Muscle of leg (tissue), 11 donors: ENCODE results near the gene SLC29A2. TPM values are rescaled to one million over a fixed set of nuclear protein-coding genes. Genes with fewer than 3 reads are reported as not detected.
"Not testable (repeated sequence)": the region's sequence is repeated elsewhere in the genome, so short reads cannot be mapped to it uniquely, and the experiment has no call there.

ENCODE experiments used
- DNase-seq: peaks from one replicate; pipeline ENCODE4 v3.0.0; 2013
- H3K27ac ChIP-seq: one replicate; pipeline ENCODE4 v1.5.1; 2013; ENCODE audit warnings: mild to moderate bottlenecking, low read length, control low read depth
- H3K27me3 ChIP-seq: one replicate; pipeline ENCODE4 v1.6.1; 2013; ENCODE audit warnings: low read length; ENCODE audit not compliant: control insufficient read depth, insufficient read depth
- H3K36me3 ChIP-seq: one replicate; pipeline ENCODE4 v1.6.1; 2013; ENCODE audit warnings: low read length; ENCODE audit not compliant: control insufficient read depth, insufficient read depth
- H3K4me1 ChIP-seq: one replicate; pipeline ENCODE4 v1.6.1; 2013; ENCODE audit warnings: low read length; ENCODE audit not compliant: control insufficient read depth, insufficient read depth
- H3K4me3 ChIP-seq: one replicate; pipeline ENCODE4 v1.5.1; 2013; ENCODE audit warnings: low read length, control low read depth
- H3K9me3 ChIP-seq: replicated peaks from 2 replicates; pipeline ENCODE4 v1.6.1; 2013; ENCODE audit warnings: low read depth, low read length; ENCODE audit not compliant: control insufficient read depth
- WGBS: methylation state at CpG from one replicate; pipeline ENCODE4 v1.1.5; 2013; ENCODE audit warnings: missing lambda C conversion rate; ENCODE audit not compliant: insufficient coverage; 5-methylcytosine and 5-hydroxymethylcytosine counted together
- polyA plus RNA-seq, 8 donors: library from polyadenylated mRNA; unstranded; fragments of 120-200 nt; gene quantifications; one replicate each; pipeline versions ENCODE4 v1.2.1 to v1.2.3, GENCODE V29; 2013; ENCODE audit warnings: inconsistent platforms in 1 of 8, low replicate concordance in 1 of 8; ENCODE audit not compliant: insufficient read length in 8 of 8, insufficient read depth in 1 of 8
- total RNA-seq: library from RNA; stranded (reverse); fragments of 120-200 nt; gene quantifications from one replicate; pipeline ENCODE4 v1.2.4, GENCODE V29; 2013

SLC29A2 gene
- total and polyA plus RNA-seq, 9 donors, result 10.1 to 35.4 (median 27.5) TPM

DNA sequence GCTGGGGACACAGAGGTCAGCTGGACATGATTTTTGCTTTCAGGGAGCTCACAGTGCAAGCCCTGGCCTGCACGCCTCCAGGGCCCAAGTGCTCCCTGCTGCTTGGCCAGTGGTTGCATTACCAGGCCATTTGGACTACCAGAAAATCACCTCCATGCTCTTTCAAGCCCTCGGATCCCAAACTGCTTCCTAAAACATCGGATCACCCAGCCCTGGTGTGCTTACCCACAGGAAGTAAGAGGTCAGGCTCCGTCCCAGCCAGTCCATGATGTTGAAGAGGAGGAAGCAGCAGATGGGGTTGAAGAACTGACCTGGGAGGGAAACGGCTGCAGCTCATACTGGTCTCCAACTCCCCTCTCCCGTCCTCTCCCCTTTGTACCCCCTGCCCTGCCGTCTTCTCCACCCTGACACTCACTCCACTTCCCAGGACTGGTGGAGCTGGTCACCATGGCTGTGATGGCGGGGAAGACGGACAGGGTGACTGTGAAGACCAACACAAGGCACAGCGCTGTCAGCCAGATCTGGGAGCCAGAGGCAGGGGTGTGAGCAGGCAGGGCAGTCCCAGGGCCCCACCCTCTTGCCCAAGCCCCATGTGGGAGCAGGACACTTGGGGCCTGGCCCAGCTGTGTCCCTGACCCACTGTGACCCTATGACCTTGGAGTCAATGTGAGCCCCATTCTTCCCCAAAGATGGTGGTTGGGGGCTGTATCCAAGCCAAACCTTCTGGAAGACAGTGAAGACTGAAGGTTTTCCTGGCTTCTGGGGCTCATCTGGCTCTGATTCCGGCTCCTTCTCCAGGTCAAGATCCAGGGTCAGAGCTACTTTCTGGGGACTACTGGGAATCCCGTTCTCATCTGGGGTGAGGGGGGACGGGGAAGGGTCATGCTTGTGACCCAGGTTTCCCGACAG is 5.6 kb downstream of the SLC29A2 start:
- WGBS, result 80% methylated on average over 10 of the region's 14 CpGs
- H3K27me3 ChIP-seq, result peaks cover 3% of the 10 kb centered on the region
- H3K27ac ChIP-seq, result no peak overlapping the region
- no peak for DNase-seq
- H3K9me3 ChIP-seq, result no peaks in the 10 kb centered on the region
- H3K4me1 ChIP-seq, result peaks cover 28% of the 10 kb centered on the region
- H3K36me3 ChIP-seq, result peaks cover 44% of the 10 kb centered on the region
- no peak overlapping the region for H3K4me3 ChIP-seq

DNA sequence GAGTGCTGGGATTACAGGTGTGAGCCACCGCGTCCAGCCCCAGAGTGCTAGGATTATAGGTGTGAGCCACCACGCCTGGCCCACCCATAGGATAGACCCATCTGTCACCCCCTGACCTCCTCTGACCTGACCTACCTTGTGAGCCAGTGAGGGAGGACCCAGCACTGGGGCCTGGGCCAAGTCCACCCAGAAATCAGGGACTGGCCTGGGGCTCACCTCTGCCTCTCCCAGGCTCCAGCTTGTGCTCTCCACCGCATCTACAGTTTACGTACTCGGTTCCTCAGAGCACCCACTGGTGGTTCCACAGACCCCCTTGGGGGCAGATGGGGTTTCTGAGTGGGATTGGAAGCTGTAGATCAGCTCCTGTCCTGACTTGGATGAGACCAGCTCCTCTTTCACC is 6.4 kb downstream of the SLC29A2 start:
- H3K9me3 ChIP-seq, result no peaks in the 10 kb centered on the region
- no peak overlapping the region for H3K4me3 ChIP-seq
- no peak for DNase-seq
- peaks cover 22% of the 10 kb centered on the region for H3K4me1 ChIP-seq
- WGBS, result 100% methylated on average over 1 of the region's 6 CpGs
- peaks cover 44% of the 10 kb centered on the region for H3K36me3 ChIP-seq
- H3K27me3 ChIP-seq, result no peaks in the 10 kb centered on the region
- no peak overlapping the region for H3K27ac ChIP-seq

DNA sequence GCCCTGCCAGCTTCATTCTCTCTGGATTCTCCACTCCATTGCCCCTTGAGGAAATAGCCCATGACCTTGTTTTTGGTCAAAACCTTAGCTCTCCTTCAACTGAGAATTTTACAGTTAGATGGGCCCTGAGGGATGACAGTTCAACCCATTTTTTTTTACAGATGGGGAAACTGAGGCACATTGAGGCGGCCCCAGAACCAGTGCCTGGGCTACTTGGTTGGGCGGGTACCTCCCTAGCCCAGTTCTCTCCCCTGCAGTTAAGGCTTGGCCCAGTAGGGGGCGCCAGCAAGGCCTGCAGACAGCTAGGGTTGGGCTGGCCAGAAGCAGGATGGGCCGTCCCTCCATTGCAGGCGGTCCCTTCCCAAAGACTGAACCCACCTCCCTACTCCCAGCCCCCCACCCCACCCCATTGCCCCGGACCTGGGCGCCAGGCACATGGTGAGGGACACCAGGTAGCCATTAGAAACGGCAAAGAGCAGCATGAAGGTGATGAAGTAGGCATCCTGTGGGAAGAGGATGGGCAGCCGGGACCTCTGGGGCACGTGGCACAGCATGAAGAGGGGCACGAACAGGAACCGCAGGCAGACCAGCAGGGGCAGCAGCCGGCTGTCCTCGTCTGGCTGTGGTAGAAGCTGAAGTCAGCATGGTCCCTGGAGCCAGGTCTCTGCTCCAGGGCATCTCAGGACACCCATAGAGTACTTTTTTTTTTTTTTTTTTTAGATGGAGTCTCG is 7.6 kb downstream of the SLC29A2 start:
- DNase-seq, result no peak
- H3K27me3 ChIP-seq, result no peaks in the 10 kb centered on the region
- peaks cover 44% of the 10 kb centered on the region for H3K36me3 ChIP-seq
- WGBS, result 69% methylated on average over 9 of the region's 15 CpGs
- no peak overlapping the region for H3K4me3 ChIP-seq
- H3K27ac ChIP-seq, result no peak overlapping the region
- H3K9me3 ChIP-seq, result no peaks in the 10 kb centered on the region
- H3K4me1 ChIP-seq, result peaks cover 10% of the 10 kb centered on the region

DNA sequence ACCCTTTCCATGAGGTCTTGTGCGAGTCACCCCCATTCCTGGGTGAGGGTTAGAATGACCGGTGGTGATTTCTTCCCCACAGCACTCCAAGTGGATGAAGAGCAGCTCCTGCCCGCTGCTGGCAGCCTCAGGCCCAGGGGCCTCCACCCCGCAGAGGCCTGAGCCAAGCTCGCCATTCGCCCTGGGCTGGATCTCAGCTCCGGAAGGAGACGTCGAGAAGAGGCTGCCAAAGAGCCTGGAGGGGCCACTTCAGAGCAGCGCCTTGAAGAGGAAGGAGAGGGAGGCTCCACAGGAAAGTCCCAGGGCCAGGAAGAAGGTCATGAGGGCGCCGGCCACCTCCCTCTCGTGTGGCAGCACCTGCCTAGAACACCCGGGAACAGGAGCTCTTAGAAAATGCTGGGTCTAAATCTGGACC is 8.4 kb downstream of the SLC29A2 start:
- no peak overlapping the region for H3K27ac ChIP-seq
- WGBS, result 76% methylated on average over 14 of the region's 14 CpGs
- H3K9me3 ChIP-seq, result no peaks in the 10 kb centered on the region
- DNase-seq, result no peak
- H3K36me3 ChIP-seq, result peaks cover 36% of the 10 kb centered on the region
- H3K4me1 ChIP-seq, result peaks cover 2% of the 10 kb centered on the region
- no peaks in the 10 kb centered on the region for H3K27me3 ChIP-seq
- H3K4me3 ChIP-seq, result no peak overlapping the region

DNA sequence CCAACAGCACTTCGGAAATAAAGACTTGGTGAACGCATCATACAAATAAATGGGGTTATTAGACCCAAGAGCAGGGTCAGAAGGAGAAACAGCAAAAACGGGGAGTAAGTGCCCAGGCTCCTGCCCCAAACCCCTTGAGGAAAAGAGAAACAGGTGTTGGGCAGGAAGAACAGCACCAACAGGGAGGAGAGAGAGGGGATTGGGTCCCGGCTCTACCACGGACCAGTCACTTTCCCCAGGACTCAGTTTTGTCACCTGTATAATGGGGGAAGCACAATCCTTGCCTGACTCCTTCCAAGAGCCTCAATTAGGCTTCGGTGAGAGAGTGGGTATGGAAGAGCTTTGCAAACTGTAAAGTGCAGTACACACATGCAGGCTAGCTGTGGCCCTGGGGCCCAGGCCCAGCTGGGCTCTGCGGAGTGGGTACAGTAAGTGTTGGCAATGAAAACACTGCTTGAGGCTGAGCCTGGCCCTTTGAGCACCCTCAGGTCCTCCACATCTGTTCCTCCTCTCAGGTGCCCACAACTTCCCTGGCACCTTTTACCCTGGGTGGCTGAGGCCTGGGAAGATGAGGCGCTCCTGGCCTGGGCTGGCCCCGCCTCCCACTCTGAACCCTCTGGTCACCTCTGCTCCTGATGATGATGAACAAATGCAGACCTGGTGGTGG is 8.9 kb downstream of the SLC29A2 start:
- H3K27me3 ChIP-seq, result no peaks in the 10 kb centered on the region
- H3K4me3 ChIP-seq, result no peak overlapping the region
- no peak overlapping the region for H3K27ac ChIP-seq
- H3K36me3 ChIP-seq, result peaks cover 31% of the 10 kb centered on the region
- no peaks in the 10 kb centered on the region for H3K9me3 ChIP-seq
- 72% methylated on average over 6 of the region's 9 CpGs for WGBS
- no peak for DNase-seq
- no peaks in the 10 kb centered on the region for H3K4me1 ChIP-seq

DNA sequence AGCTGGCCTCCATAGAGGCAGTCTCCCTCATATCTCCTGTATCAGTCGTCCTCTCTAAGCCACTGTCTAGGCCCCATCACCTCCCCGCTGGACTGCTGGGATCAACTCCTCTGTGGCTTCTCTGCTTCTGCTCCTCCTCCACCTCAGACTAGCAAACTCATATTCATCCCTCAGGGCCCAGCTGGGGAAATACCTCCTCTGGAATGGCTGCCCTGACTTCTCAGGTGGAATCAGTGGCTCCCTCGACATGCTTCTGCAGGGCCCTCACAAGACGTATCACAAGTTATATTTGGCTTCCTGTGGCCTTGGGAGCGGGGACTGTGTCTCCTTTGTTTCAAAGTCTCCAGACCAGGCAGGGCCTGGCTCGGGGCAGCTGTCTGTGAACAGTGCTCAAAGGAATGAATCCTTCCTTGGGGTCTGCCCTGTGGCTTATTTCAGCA is 10.0 kb downstream of the SLC29A2 start:
- no peaks in the 10 kb centered on the region for H3K27me3 ChIP-seq
- WGBS, result 75% methylated on average over 6 of the region's 6 CpGs
- no peak for DNase-seq
- peaks cover 23% of the 10 kb centered on the region for H3K36me3 ChIP-seq
- H3K27ac ChIP-seq, result no peak overlapping the region
- no peaks in the 10 kb centered on the region for H3K4me1 ChIP-seq
- H3K9me3 ChIP-seq, result no peaks in the 10 kb centered on the region
- no peak overlapping the region for H3K4me3 ChIP-seq

DNA sequence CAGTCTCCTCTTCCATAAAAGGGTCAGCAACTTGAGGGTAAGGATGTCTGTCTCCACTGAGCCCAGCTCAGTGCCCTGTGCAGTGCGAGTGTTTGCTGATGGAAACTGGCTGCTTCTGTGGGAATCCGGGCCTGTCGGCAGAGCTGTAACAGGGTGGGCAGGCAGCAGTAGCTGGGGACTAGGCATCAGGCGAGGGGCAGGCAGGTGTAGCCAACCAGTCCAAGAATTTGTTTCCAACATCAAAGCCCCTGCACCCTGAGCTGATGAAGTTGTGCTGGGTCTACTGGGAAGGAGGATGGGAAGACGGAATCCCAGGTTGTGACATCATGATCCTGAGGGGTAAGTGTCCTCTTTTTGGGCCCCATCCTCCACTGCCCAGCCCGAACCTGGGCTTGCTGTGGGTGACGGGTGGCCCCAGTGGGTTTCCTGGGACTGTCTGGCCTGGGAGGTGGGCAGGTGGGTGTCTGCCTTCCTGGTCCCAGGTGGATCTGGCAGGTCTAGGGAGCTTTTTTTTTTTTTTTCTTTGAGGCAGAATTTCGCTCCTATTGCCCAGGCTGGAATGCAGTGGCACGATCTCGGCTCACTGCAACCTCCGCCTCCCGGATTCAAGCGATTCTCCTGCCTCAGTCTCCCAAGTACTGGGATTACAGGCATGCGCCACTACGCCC is 11.0 kb downstream of the SLC29A2 start:
- no peak overlapping the region for H3K4me3 ChIP-seq
- DNase-seq, result no peak
- 88% methylated on average over 5 of the region's 15 CpGs for WGBS
- H3K27me3 ChIP-seq, result no peaks in the 10 kb centered on the region
- no peaks in the 10 kb centered on the region for H3K9me3 ChIP-seq
- H3K4me1 ChIP-seq, result no peaks in the 10 kb centered on the region
- H3K27ac ChIP-seq, result no peak overlapping the region
- H3K36me3 ChIP-seq, result peaks cover 19% of the 10 kb centered on the region

DNA sequence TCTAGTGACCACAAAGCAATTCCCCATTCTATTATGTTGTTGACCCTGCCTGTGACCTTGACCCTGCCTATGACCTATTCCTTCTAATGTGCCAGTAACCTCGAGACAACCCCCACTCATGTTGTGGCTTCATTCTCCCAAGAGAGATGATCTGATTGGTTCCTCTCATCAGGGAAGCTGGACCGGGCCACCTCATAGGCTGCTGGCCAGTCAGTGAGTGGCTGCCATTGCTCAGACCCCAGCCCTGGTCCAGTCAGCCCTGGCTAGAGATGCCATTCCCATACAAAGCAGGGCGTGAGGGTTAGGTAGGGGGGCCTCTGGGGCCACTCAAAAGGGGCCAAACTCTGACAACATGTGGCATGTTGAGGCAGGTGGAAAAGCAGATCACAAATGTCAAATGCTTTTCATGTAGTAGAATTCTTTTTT is 11.9 kb downstream of the SLC29A2 start:
- H3K4me3 ChIP-seq, result no peak overlapping the region
- H3K9me3 ChIP-seq, result no peaks in the 10 kb centered on the region
- no peak for DNase-seq
- no peaks in the 10 kb centered on the region for H3K4me1 ChIP-seq
- WGBS, result 30% methylated on average over 2 of the region's 3 CpGs
- no peak overlapping the region for H3K27ac ChIP-seq
- peaks cover 15% of the 10 kb centered on the region for H3K36me3 ChIP-seq
- no peaks in the 10 kb centered on the region for H3K27me3 ChIP-seq

DNA sequence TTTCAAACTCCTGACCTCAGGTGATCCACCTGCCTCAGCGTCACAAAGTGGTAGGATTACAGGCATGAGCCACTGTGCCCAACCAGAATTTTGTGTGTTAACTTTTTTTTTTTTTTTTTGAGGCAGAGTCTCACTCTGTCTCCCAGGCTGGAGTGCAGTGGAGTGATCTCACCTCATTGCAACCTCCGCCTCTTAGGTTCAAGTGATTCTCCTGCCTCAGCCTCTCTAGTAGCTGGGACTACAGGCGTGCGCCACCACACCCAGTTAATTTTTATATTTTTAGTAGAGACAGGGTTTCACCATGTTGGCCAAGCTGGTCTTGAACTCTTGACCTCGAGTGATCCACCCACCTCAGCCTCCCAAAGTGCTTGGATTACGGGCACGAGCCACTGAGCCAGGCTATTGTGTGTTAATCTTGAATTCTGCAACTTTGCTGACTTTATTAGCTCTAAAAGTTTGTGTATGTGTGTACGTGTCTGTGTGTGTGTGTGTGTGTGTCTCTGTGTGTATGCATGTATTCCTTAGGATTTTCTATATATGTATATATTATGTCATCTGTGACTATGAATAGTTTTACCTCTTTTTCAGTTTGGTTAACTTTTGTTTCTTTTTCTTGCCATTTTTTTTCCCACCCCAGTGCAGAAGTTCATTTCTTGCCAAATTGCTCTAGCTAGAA is 20.9 kb downstream of the SLC29A2 start:
- H3K4me3 ChIP-seq, H3K9me3 ChIP-seq, H3K36me3 ChIP-seq, H3K27me3 ChIP-seq, H3K27ac ChIP-seq, DNase-seq: not testable (repeated sequence)
- H3K4me1 ChIP-seq, result peaks cover 20% of the 10 kb centered on the region
- WGBS, result 74% methylated on average over 3 of the region's 8 CpGs
